Parathyroid adenoma (tissue), 2 donors: Measurements from ENCODE around the gene FAM83F.

Experiments used
- H2AFZ ChIP-seq: fragments of 300-600 bp; sonication (generic); one replicate; pipeline ENCODE4 v1.7.0; 2017; ENCODE audit warnings: antibody characterized with exemption, mild to moderate bottlenecking
- H3K27ac ChIP-seq: fragments of 300-600 bp; sonication (generic); one replicate; pipeline ENCODE4 v1.7.0; 2017
- H3K27me3 ChIP-seq: fragments of 300-600 bp; sonication (generic); one replicate; pipeline ENCODE4 v1.7.0; 2017; ENCODE audit warnings: low read length; ENCODE audit not compliant: control insufficient read depth, insufficient read depth
- H3K36me3 ChIP-seq: fragments of 300-600 bp; sonication (generic); one replicate; pipeline ENCODE4 v1.7.0; 2017; ENCODE audit warnings: low read length; ENCODE audit not compliant: control insufficient read depth, insufficient read depth
- H3K4me1 ChIP-seq: fragments of 300-600 bp; sonication (generic); one replicate; pipeline ENCODE4 v1.7.0; 2017; ENCODE audit warnings: control low read depth
- H3K4me2 ChIP-seq: fragments of 300-600 bp; sonication (generic); one replicate; pipeline ENCODE4 v1.7.0; 2017; ENCODE audit warnings: low read length
- H3K4me3 ChIP-seq: fragments of 300-600 bp; sonication (generic); one replicate; pipeline ENCODE4 v1.7.0; 2017; ENCODE audit warnings: low read depth, low read length
- H3K79me2 ChIP-seq: fragments of 300-600 bp; sonication (generic); one replicate; pipeline ENCODE4 v1.7.0; 2017; ENCODE audit warnings: control low read depth
- H3K9ac ChIP-seq: fragments of 300-600 bp; sonication (generic); one replicate; pipeline ENCODE4 v1.7.0; 2017; ENCODE audit warnings: mild to moderate bottlenecking
- H3K9me3 ChIP-seq: fragments of 300-600 bp; sonication (generic); one replicate; pipeline ENCODE4 v1.7.0; 2017; ENCODE audit warnings: low read length; ENCODE audit not compliant: control insufficient read depth
- TF ChIP-seq, protein P1 (sequence below): fragments of 300-600 bp; sonication (generic); IDR thresholded peaks from one replicate; pipeline ENCODE4 v1.7.0; 2017; ENCODE audit warnings: antibody characterized with exemption, mild to moderate bottlenecking
- donor health status: primary hyperparathyroidism.

FAM83F gene

DNA sequence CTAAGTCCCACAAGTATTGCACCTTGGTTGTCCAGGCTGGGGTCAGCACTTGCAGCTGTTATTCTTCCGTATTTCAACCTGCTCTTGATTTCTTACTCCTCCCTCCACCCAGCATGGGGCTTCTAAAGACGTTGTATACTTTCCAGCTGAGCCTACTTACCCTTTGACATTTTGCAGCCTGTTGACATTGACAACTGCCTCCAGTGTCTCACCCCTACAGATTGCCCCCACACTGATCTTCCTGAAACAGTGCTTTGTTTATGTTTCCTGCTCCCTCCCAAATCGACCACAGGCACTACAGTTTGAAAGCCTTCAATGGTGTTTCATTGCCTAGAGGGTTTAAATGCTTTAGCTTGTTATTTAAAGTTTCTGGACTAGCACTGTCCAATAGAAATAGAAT, 56.6 kb downstream of the FAM83F start:
- Histone ChIP-seq H3K4me3 (no peak overlapping the region), H3K4me1 (no peaks in the 10 kb centered on the region), H3K9ac (no peak overlapping the region), H3K27ac (no peak overlapping the region), H2AFZ (no peak overlapping the region), H3K9me3 (no peaks in the 10 kb centered on the region), H3K36me3 (no peaks in the 10 kb centered on the region), H3K27me3 (no peaks in the 10 kb centered on the region), H3K4me2 (no peak overlapping the region), H3K79me2 (peaks cover 23% of the 10 kb centered on the region)
- TF ChIP-seq, protein P1, sequence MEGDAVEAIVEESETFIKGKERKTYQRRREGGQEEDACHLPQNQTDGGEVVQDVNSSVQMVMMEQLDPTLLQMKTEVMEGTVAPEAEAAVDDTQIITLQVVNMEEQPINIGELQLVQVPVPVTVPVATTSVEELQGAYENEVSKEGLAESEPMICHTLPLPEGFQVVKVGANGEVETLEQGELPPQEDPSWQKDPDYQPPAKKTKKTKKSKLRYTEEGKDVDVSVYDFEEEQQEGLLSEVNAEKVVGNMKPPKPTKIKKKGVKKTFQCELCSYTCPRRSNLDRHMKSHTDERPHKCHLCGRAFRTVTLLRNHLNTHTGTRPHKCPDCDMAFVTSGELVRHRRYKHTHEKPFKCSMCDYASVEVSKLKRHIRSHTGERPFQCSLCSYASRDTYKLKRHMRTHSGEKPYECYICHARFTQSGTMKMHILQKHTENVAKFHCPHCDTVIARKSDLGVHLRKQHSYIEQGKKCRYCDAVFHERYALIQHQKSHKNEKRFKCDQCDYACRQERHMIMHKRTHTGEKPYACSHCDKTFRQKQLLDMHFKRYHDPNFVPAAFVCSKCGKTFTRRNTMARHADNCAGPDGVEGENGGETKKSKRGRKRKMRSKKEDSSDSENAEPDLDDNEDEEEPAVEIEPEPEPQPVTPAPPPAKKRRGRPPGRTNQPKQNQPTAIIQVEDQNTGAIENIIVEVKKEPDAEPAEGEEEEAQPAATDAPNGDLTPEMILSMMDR, result no peak

DNA sequence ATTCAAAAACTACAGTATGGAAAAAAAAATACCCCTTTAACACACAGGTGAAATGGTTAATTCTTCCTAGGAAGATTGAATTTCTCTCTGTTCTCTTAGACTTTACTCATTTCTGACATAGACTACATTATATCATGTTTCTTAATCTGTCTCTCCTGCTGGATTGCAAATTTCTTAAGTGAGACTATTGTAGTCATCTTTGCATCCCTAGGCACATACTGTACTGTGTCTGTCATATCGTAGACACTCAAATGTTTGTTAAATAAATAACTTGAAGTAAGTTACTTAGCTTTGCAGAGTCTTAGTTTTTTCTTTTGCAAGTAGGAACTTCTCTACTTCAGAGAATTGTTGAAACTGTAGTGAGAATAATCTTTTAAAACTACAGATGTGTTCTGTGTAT, 58.7 kb downstream of the FAM83F start:
- Histone ChIP-seq H3K36me3 (no peaks in the 10 kb centered on the region), H3K9ac (no peak overlapping the region), H3K9me3 (no peaks in the 10 kb centered on the region), H3K4me1 (no peaks in the 10 kb centered on the region), H3K27me3 (no peaks in the 10 kb centered on the region), H3K4me2 (no peak overlapping the region), H3K4me3 (no peak overlapping the region), H3K79me2 (peaks cover 17% of the 10 kb centered on the region), H3K27ac (no peak overlapping the region), H2AFZ (no peak overlapping the region)
- TF ChIP-seq, protein P1, result no peak

DNA sequence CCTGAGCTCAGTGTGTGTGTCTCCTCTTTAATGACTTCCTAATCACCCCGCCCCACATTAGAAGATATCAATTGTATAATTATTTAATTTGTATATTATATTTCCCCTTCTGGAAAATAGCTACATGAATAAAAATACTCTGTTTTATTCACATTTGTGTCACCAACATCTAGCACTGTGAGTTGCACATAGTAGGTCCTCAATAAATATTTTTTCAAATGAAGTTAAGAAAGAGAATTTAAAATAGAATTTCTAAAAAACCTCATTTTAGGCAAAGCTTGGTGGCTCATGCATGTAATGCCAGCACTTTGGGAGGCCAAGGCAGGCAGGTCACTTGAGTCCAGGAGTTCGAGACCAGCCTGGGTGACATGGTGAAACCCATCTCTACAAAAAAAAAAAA, 59.7 kb downstream of the FAM83F start:
- no peak overlapping the region for H3K4me2 ChIP-seq
- peaks cover 17% of the 10 kb centered on the region for H3K79me2 ChIP-seq
- no peak overlapping the region for H3K4me3 ChIP-seq
- no peak overlapping the region for H2AFZ ChIP-seq
- no peaks in the 10 kb centered on the region for H3K4me1 ChIP-seq
- no peak overlapping the region for H3K9ac ChIP-seq
- TF ChIP-seq, protein P1, result no peak
- H3K9me3 ChIP-seq, result no peaks in the 10 kb centered on the region
- H3K27me3 ChIP-seq, result no peaks in the 10 kb centered on the region
- H3K27ac ChIP-seq, result no peak overlapping the region
- H3K36me3 ChIP-seq, result no peaks in the 10 kb centered on the region

DNA sequence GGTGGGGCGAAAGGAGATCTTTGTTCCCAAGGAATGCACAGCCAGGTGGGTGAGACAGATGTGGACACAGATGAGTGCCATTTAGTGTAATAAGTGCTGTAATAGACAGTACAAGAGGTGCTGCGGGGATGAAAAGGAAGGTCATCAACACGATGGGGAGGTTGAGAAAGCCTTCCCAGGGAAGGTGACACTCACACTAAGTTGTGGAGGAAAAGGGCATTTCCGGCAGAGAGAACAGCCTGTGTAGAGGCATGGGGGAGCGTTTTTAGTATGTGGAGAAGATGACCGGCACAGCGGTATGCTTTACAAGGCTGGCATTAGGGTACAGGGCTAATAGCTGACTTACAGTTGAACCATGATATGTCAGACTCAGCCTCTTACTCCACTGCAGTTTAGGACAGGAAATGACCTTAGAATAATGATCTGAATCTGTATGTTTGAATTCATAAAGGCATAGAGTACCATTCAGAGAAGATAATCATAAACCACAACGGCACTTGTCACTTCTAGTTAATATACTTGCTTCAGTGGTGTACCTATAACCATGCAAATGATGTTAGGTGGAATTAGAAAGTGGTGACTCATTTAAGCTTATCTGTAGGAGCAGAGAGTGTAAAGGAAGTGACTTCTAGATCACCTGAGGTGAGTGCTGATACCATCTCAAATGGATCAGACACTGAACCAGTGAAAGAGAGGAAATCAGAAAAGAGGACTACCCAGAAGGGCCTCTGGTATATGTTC, 60.6 kb downstream of the FAM83F start:
- peaks cover 18% of the 10 kb centered on the region for H3K79me2 ChIP-seq
- no peaks in the 10 kb centered on the region for H3K9me3 ChIP-seq
- H3K9ac ChIP-seq, result no peak overlapping the region
- H3K27ac ChIP-seq, result no peak overlapping the region
- H3K4me2 ChIP-seq, result no peak overlapping the region
- TF ChIP-seq, protein P1, result no peak
- H3K4me1 ChIP-seq, result no peaks in the 10 kb centered on the region
- H2AFZ ChIP-seq, result no peak overlapping the region
- H3K4me3 ChIP-seq, result no peak overlapping the region
- no peaks in the 10 kb centered on the region for H3K27me3 ChIP-seq
- no peaks in the 10 kb centered on the region for H3K36me3 ChIP-seq

DNA sequence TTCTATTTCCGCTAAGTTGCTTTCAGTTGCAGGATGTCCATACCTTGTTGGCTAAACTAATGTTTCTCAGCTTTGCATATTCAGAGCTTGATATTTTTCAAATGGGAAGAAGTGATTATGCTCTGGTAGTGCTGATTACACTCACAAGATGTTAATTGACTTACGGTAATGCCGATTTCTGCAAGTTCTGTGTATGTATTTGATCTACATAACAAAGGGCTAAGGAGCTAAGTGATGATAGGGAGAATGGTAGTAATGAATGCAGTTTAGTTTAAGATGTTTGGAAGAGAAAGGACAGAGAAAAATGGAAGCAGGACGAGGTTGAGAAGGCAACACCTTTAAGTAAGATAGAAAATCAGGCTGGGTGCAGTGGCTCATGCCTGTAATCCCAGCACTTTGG, 61.4 kb downstream of the FAM83F start:
- Histone ChIP-seq H3K9me3 (no peaks in the 10 kb centered on the region), H3K27me3 (no peaks in the 10 kb centered on the region), H3K9ac (no peak overlapping the region), H3K27ac (no peak overlapping the region), H3K36me3 (no peaks in the 10 kb centered on the region), H3K4me3 (no peak overlapping the region), H2AFZ (no peak overlapping the region), H3K4me1 (no peaks in the 10 kb centered on the region), H3K79me2 (peaks cover 18% of the 10 kb centered on the region), H3K4me2 (no peak overlapping the region)
- TF ChIP-seq, protein P1, result no peak
